ENCODE data around the gene GNG7. TPM values are rescaled to one million over a fixed set of nuclear protein-coding genes. Genes with fewer than 3 reads are reported as not detected.
A peak's percentile ranks its signal among the peaks of the same experiment; 100 is the strongest.
"Not testable (repeated sequence)": the region's sequence is repeated elsewhere in the genome, so short reads cannot be mapped to it uniquely, and the experiment has no call there.

The GNG7 gene
- total and polyA plus RNA-seq, 7 donors = 1.2 to 8.0 (median 2.6) TPM

DNA sequence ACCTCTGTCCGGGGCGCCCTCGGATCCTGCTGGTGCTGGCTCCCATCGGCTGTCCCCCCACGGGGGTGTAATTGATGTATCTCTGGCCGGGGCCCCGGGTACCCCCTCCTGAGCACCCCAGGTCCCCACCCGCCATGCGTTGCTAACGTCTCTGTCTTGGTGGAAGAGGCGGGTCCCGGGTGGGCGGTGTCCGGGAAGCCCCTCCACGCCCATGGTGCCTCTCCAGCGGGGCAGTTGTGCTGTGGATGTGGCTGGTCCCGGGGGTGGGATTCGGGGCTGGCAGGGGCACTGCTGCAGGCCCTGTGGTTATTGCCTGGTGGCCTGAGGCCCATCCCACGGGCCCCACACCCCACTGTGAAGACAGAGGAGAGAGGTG is 13.8 kb upstream of the GNG7 start:
- TF ChIP-seq, protein P1, sequence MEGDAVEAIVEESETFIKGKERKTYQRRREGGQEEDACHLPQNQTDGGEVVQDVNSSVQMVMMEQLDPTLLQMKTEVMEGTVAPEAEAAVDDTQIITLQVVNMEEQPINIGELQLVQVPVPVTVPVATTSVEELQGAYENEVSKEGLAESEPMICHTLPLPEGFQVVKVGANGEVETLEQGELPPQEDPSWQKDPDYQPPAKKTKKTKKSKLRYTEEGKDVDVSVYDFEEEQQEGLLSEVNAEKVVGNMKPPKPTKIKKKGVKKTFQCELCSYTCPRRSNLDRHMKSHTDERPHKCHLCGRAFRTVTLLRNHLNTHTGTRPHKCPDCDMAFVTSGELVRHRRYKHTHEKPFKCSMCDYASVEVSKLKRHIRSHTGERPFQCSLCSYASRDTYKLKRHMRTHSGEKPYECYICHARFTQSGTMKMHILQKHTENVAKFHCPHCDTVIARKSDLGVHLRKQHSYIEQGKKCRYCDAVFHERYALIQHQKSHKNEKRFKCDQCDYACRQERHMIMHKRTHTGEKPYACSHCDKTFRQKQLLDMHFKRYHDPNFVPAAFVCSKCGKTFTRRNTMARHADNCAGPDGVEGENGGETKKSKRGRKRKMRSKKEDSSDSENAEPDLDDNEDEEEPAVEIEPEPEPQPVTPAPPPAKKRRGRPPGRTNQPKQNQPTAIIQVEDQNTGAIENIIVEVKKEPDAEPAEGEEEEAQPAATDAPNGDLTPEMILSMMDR (IDR thresholded peaks at IDR 0.05) = no peak
- no peak for TF ChIP-seq POLR2A (IDR thresholded peaks at IDR 0.05)
- no peak for TF ChIP-seq EP300 (IDR thresholded peaks at IDR 0.05)
- TF ChIP-seq POLR2AphosphoS5 (IDR thresholded peaks at IDR 0.05) = no peak

DNA sequence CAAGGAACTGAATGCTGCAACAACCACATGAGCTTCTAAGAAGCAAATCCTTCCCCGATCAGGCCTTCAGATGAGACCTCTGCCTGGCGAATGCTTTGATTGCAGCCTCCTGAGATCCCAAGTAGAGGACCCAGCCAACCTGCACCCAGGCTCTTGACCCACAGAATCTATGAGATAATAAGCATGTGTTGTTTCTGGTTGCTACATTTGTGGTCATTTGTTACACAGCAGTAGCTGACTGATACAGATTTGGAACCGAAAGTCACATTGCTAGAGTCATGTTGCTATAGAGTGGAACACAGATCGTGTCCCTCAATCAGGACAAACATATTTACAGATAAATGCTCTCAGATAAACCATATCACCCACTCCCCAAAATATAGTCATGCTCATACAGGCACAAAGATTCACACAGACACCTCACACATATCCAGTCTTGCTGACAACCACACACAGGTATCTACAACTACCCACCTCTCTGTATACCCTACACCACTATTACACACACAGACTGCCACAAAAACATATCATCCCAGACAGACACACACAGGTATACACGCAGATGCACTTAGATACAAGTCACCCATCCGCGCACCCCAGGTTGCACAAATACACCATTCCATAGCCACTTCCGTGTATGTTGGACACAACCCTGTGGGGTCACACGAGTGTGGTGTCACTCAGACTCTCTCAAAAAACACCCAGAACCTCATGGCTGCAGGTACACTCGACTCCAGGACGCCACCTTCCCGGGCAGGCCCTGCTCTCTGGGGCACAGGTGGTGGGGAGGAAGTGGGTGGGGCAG is 13.2 kb upstream of the GNG7 start:
- no peak for DNase-seq
- Histone ChIP-seq H3K36me3 (no peaks in the 10 kb centered on the region), H3K4me3 (no peak overlapping the region), H3K27ac (no peak overlapping the region), H3K9me3 (peaks cover 0 to 7% (median 5%) of the 10 kb centered on the region in 4 donors), H3K4me1 (peaks cover 0 to 10% (median 10%) of the 10 kb centered on the region in 4 donors), H3K27me3 (peaks cover 8 to 45% (median 22%) of the 10 kb centered on the region in 3 donors)
- WGBS, 2 donors = 90 to 91% methylated on average over 12 of the region's 12 CpGs
- TF ChIP-seq POLR2AphosphoS5 (IDR thresholded peaks at IDR 0.05) (no peak), POLR2A (IDR thresholded peaks at IDR 0.05) (no peak), EP300 (IDR thresholded peaks at IDR 0.05) (no peak)
- TF ChIP-seq, protein P1 (IDR thresholded peaks at IDR 0.05) = no peak
- intact Hi-C loops (cut with DNase I) = no loop called here

More for the DNA sequence above, 13.8 kb upstream of the GNG7 start:
- intact Hi-C loops (cut with DNase I) = no loop called here
- Histone ChIP-seq H3K27me3 (peaks cover 12 to 50% (median 27%) of the 10 kb centered on the region in 3 donors), H3K4me1 (peaks cover 0 to 15% (median 14%) of the 10 kb centered on the region in 4 donors), H3K36me3 (no peaks in the 10 kb centered on the region), H3K9me3 (peaks cover 0 to 7% (median 5%) of the 10 kb centered on the region in 4 donors), H3K4me3 (no peak overlapping the region), H3K27ac (no peak overlapping the region)
- DNase-seq = peak; percentile 53
- WGBS, 2 donors = 86 to 90% methylated on average over 19 of the region's 19 CpGs

DNA sequence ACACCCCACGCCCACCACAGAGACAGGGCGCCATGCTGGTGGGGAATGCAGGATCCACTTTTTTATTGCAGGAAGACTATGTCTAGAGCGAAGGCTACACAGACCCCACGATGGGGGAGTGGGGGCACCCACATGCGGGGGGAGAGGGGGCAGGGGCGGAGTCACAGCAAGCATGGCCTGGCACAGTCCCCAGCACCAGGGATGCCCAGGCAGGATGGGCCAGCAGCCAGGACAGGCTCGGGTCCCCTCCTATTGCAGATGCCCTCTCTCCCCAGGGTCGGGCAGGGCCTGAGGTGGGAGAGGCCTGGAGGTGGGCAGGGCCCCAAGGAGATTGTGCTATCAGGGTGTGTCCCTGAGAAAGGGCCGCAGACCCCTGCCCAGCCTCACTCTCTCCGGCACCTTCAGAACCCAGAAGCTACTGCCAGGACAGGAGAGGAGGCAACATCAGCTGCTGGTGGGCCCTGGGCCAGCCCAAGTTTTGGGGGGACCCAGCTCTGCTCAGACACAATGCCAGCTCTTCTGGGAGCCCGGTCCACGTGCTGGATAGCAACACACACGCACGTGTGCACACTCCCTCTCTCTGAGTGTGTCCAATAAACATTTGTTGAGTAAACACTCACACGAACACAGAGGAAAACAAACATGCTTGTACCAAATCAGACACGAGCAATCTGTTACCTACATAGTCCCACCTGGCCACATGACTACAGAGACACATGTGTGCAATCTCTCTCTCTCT is 12.2 kb upstream of the GNG7 start:
- 71 to 80% methylated on average over 16 of the region's 16 CpGs for WGBS, 2 donors
- peaks cover 0 to under 1% (median under 1%) of the 10 kb centered on the region in 4 donors for H3K4me1 ChIP-seq
- H3K4me3 ChIP-seq = no peak overlapping the region
- intact Hi-C loops (cut with DNase I) = no loop called here
- H3K36me3 ChIP-seq = no peaks in the 10 kb centered on the region
- TF ChIP-seq, protein P1 (IDR thresholded peaks at IDR 0.05) = no peak
- TF ChIP-seq POLR2AphosphoS5 (IDR thresholded peaks at IDR 0.05) (no peak), POLR2A (IDR thresholded peaks at IDR 0.05) (no peak), EP300 (IDR thresholded peaks at IDR 0.05) (no peak)
- H3K27me3 ChIP-seq = peaks cover 0 to 36% (median 13%) of the 10 kb centered on the region in 3 donors
- peaks cover 0 to 7% (median 5%) of the 10 kb centered on the region in 4 donors for H3K9me3 ChIP-seq
- no peak overlapping the region for H3K27ac ChIP-seq
- DNase-seq = peak; percentile 55

DNA sequence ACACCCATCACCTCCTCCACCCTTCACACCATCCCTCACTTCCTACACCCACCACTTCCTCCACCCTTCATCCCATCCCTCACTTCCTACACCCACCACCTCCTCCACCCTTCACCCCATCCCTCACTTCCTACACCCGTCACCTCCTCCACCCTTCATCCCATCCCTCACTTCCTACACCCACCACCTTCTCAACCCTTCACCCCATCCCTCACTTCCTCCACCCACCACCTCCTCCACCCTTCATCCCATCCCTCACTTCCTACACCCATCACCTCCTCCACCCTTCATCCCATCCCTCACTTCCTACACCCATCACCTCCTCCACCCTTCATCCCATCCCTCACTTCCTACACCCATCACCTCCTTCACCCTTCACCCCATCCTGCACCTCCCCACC is 11.6 kb upstream of the GNG7 start:
- H3K9me3 ChIP-seq; H3K4me1 ChIP-seq; H3K27ac ChIP-seq; intact Hi-C loops (cut with DNase I); H3K4me3 ChIP-seq; H3K36me3 ChIP-seq; DNase-seq: not testable (repeated sequence)
- peaks cover 0 to 30% (median 8%) of the 10 kb centered on the region in 3 donors for H3K27me3 ChIP-seq
- 38 to 59% methylated on average over 1 of the region's 1 CpG for WGBS, 2 donors

DNA sequence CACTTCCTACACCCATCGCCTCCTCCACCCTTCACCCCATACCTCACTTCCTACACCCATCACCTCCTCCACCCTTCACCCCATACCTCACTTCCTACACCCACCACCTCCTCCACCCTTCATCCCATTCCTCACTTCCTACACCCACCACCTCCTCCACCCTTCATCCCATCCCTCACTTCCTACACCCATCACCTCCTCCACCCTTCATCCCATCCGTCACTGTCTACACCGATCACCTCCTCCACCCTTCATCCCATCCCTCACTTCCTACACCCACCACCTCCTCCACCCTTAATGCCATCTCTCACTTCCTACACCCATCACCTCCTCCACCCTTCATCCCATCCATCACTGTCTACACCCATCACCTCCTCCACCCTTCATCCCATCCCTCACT is 10.7 kb upstream of the GNG7 start:
- H3K4me1 ChIP-seq; intact Hi-C loops (cut with DNase I); H3K4me3 ChIP-seq; DNase-seq; H3K36me3 ChIP-seq; H3K9me3 ChIP-seq; H3K27ac ChIP-seq: not testable (repeated sequence)
- 88 to 95% methylated on average over 3 of the region's 3 CpGs for WGBS, 2 donors
- H3K27me3 ChIP-seq = peaks cover 0 to 22% (median 3%) of the 10 kb centered on the region in 3 donors
